A549 (cell line): ENCODE data around the gene PRKAR1B.

ENCODE experiments used
- BCL3 ChIP-seq: fragments of >200 bp; sonication (Bioruptor Twin); formaldehyde crosslinking; IDR thresholded peaks from 3 replicates; pipeline ENCODE4 v1.6.1; 2016
- CBX2 ChIP-seq: fragments of 200-600 bp; sonication (generic); IDR thresholded peaks from 2 replicates; pipeline ENCODE4 v1.6.1; 2016; ENCODE audit warnings: low read depth, mild to moderate bottlenecking, borderline replicate concordance
- CHD2 ChIP-seq: fragments of 150-350 bp; IDR thresholded peaks from 2 replicates; pipeline ENCODE4 v1.6.1; 2014; ENCODE audit warnings: low read length; ENCODE audit not compliant: partially characterized antibody
- CTCF ChIP-seq: fragments of >200 bp; sonication (Bioruptor Twin); formaldehyde crosslinking; IDR thresholded peaks from 3 replicates; pipeline ENCODE4 v1.5.1; 2016
- EP300 ChIP-seq, 2 experiments: fragments of >200 bp; sonication (Bioruptor Twin); formaldehyde crosslinking; IDR thresholded peaks; 2 replicates in 1 of 2; 3 replicates in 1 of 2; pipeline ENCODE4 v1.6.1; 2016 to 2017
- HMGXB4 ChIP-seq: fragments of 250-450 bp; sonication (Bioruptor Pico); IDR thresholded peaks from 2 replicates; pipeline ENCODE4 v1.5.0; 2021; ENCODE audit warnings: mild to moderate bottlenecking, moderate library complexity, borderline replicate concordance
- JUN ChIP-seq, 2 experiments: fragments of >200 bp; sonication (Bioruptor Twin); formaldehyde crosslinking; IDR thresholded peaks; 2 replicates in 1 of 2; 3 replicates in 1 of 2; pipeline ENCODE4 v1.6.1; 2016 to 2017
- KDM1A ChIP-seq: fragments of 200-600 bp; sonication (generic); IDR thresholded peaks from 2 replicates; pipeline ENCODE4 v1.6.1; 2016; ENCODE audit warnings: low read depth, mild to moderate bottlenecking
- MAFK ChIP-seq: fragments of 450-650 bp; IDR thresholded peaks from 2 replicates; pipeline ENCODE4 v1.6.1; 2014; ENCODE audit not compliant: partially characterized antibody
- MAX ChIP-seq: IDR thresholded peaks from 2 replicates; pipeline ENCODE4 v1.6.1; 2012
- PHF8 ChIP-seq: fragments of 200-600 bp; sonication (generic); IDR thresholded peaks from 2 replicates; pipeline ENCODE4 v1.6.1; 2016; ENCODE audit warnings: low read depth, mild to moderate bottlenecking, antibody characterized with exemption, moderate library complexity, borderline replicate concordance
- POLR2A ChIP-seq: IDR thresholded peaks from 2 replicates; pipeline ENCODE4 v1.6.1; 2012; ENCODE audit warnings: mild to moderate bottlenecking, low read length
- RAD21 ChIP-seq, 2 experiments: fragments of >200 bp in 1 of 2; sonication (Bioruptor Twin) in 1 of 2; formaldehyde crosslinking in 1 of 2; IDR thresholded peaks in 1 of 2; conservative IDR thresholded peaks in 1 of 2; 2 replicates in 1 of 2; 3 replicates in 1 of 2; pipeline ENCODE4 v1.6.1; 2012 to 2018; ENCODE audit warnings: inconsistent platforms in 1 of 2
- REST ChIP-seq: fragments of 200-600 bp; sonication (generic); IDR thresholded peaks from 2 replicates; pipeline ENCODE4 v1.6.1; 2016; ENCODE audit warnings: antibody characterized with exemption, mild to moderate bottlenecking, moderate library complexity

- no peak for TF ChIP-seq REST
- TF ChIP-seq CTCF: no peak
- TF ChIP-seq POLR2A: no peak
- no peak for TF ChIP-seq JUN (IDR thresholded peaks at IDR 0.05)
- TF ChIP-seq RAD21 (conservative IDR thresholded peaks at IDR 0.05 in 1 of 2, IDR thresholded peaks at IDR 0.05 in 1 of 2): no peak
- no peak for TF ChIP-seq KDM1A
- TF ChIP-seq HMGXB4: no peak
- no peak for TF ChIP-seq BCL3
- TF ChIP-seq EP300 (IDR thresholded peaks at IDR 0.05): no peak
- TF ChIP-seq CHD2: no peak
- no peak for TF ChIP-seq CBX2
- TF ChIP-seq MAFK: no peak
- TF ChIP-seq MAX: no peak
- no peak for TF ChIP-seq PHF8
Measured at GRCh38 chr7:652881-653280, 74.2 kb downstream of the PRKAR1B start.
